K562 (cell line): ENCODE results near the gene FSTL4. TPM values are rescaled to one million over a fixed set of nuclear protein-coding genes. Genes with fewer than 3 reads are reported as not detected.

ENCODE experiments used
- ATAC-seq: fragments of 200-7000 bp; cut with Tn5 transposase; 3 replicates; pipeline ENCODE4 v1.9.1; 2020; ENCODE audit warnings: moderate library complexity
- BruUV-seq: library from RNA; stranded (reverse); fragments of 400-500 nt; replicated peaks from 2 replicates; lab custom pipeline; 2021; lab: Mats Ljungman, UMichigan
- CTCF ChIA-PET: fragments of 300-600 bp; formaldehyde crosslinking; extraction: SDS; loops from one replicate; lab custom pipeline; 2021; ENCODE audit warnings: low intra/inter-chr PET ratio; lab: Yijun Ruan, JAX
- POLR2A ChIA-PET: fragments of 300-600, 350-650 bp; sonication (Branson Sonifier 250); formaldehyde crosslinking; extraction: SDS; loops from one replicate; lab custom pipeline; 2021; ENCODE audit warnings: antibody characterized with exemption, inconsistent platforms; lab: Yijun Ruan, JAX
- DNase-seq, 4 experiments: peaks; one replicate each; pipeline versions ENCODE4 v3.0.0 to v3.0.0-alpha.2; 2011 to 2018; ENCODE audit warnings: low spot score in 3 of 4, mixed read lengths in 3 of 4; ENCODE audit errors: extremely low read depth in 1 of 4
- FAIRE-seq: peaks from 2 replicates; lab custom pipeline; 2011; peaks lifted over from hg19 to GRCh38; lab: Jason Lieb, UNC
- H2AFZ ChIP-seq: 2 replicates; pipeline ENCODE4 v1.6.0; 2011; ENCODE audit warnings: low read depth, low read length, control low read depth, inconsistent platforms
- H3K27ac ChIP-seq: fragments of 200-600 bp; 3 replicates; pipeline ENCODE4 v1.8.0; 2011; ENCODE audit warnings: low read depth, mild to moderate bottlenecking, control low read depth, inconsistent platforms, low read length, moderate library complexity, mixed read lengths; ENCODE audit errors: extremely low read depth
- H3K27me3 ChIP-seq, 2 experiments: fragments of 300-600 bp in 1 of 2; 2 replicates in 1 of 2; 3 replicates in 1 of 2; pipeline versions ENCODE4 v1.6.0 to v1.8.0; 2011; ENCODE audit warnings: inconsistent platforms in 2 of 2, low read length in 2 of 2, mild to moderate bottlenecking in 1 of 2, mixed read lengths in 1 of 2, moderate library complexity in 1 of 2; ENCODE audit not compliant: control insufficient read depth in 2 of 2, insufficient read depth in 2 of 2
- H3K36me3 ChIP-seq: fragments of 300-600 bp; 3 replicates; pipeline ENCODE4 v1.8.0; 2011; ENCODE audit warnings: mild to moderate bottlenecking, low read length, inconsistent platforms; ENCODE audit not compliant: control insufficient read depth, insufficient read depth
- H3K4me1 ChIP-seq, 2 experiments: fragments of 200-600 bp in 1 of 2; replicated peaks in 1 of 2; 2 replicates in 1 of 2; 3 replicates in 1 of 2; pipeline versions ENCODE4 v1.5.1 to v1.8.0; 2011; ENCODE audit warnings: inconsistent platforms in 2 of 2, low read length in 2 of 2, mild to moderate bottlenecking in 1 of 2, mixed read lengths in 1 of 2, moderate library complexity in 1 of 2; ENCODE audit not compliant: control insufficient read depth in 2 of 2, insufficient read depth in 2 of 2
- H3K4me2 ChIP-seq: 2 replicates; pipeline ENCODE4 v1.6.1; 2011; ENCODE audit warnings: low read length, control low read depth, inconsistent platforms, mixed read lengths; ENCODE audit not compliant: insufficient read depth
- H3K4me3 ChIP-seq: fragments of 200-600 bp; sonication (generic), shearing (Covaris generic); 2 replicates; pipeline ENCODE4 v1.5.1; 2016; ENCODE audit warnings: control low read depth, inconsistent platforms
- H3K79me2 ChIP-seq: fragments of 200-600 bp; 3 replicates; pipeline ENCODE4 v1.8.0; 2011; ENCODE audit warnings: low read length, inconsistent platforms; ENCODE audit not compliant: control insufficient read depth, insufficient read depth
- H3K9ac ChIP-seq, 2 experiments: 2 replicates each; pipeline versions ENCODE4 v1.6.0 to v1.6.1; 2011; ENCODE audit warnings: low read depth in 2 of 2, low read length in 2 of 2, control low read depth in 1 of 2, inconsistent platforms in 1 of 2, mild to moderate bottlenecking in 1 of 2, mixed read lengths in 1 of 2; ENCODE audit not compliant: insufficient read depth in 1 of 2
- H3K9me1 ChIP-seq: one replicate; pipeline ENCODE4 v1.6.0; 2011; ENCODE audit warnings: inconsistent platforms, mild to moderate bottlenecking, low read length, moderate library complexity; ENCODE audit not compliant: control insufficient read depth, insufficient read depth
- H3K9me3 ChIP-seq: replicated peaks from 2 replicates; pipeline ENCODE4 v1.5.1; 2011; ENCODE audit warnings: low read depth, low read length, inconsistent platforms; ENCODE audit not compliant: control insufficient read depth, insufficient read depth
- H4K20me1 ChIP-seq: replicated peaks from 2 replicates; pipeline ENCODE4 v1.6.1; 2011; ENCODE audit warnings: low read length, inconsistent platforms, mixed read lengths; ENCODE audit not compliant: control insufficient read depth, insufficient read depth
- CTCFL ChIP-seq: IDR thresholded peaks from 2 replicates; pipeline ENCODE4 v1.6.1; 2011; ENCODE audit warnings: borderline replicate concordance, low read depth, mild to moderate bottlenecking, moderate library complexity, low read length; ENCODE audit not compliant: insufficient read depth, poor library complexity, severe bottlenecking
- NFIX ChIP-seq: fragments of 250-450 bp; sonication (Bioruptor Pico); IDR thresholded peaks from 2 replicates; pipeline ENCODE4 v1.4.0; 2020; ENCODE audit warnings: low read depth, mild to moderate bottlenecking, moderate library complexity
- SIN3B ChIP-seq: fragments of 450-650 bp; IDR thresholded peaks from 2 replicates; pipeline ENCODE4 v1.6.1; 2017; ENCODE audit warnings: low read depth, mild to moderate bottlenecking, moderate library complexity
- WGBS: fragments of 100-300 bp; shearing (Covaris generic); methylation state at CpG from one replicate; pipeline ENCODE4 v1.1.6; 2016; ENCODE audit warnings: low coverage, mixed read lengths; ENCODE audit not compliant: insufficient coverage; ENCODE audit errors: missing lambda C conversion rate; 5-methylcytosine and 5-hydroxymethylcytosine counted together
- in situ Hi-C: fragments of 300-500 bp; cut with MboI; formaldehyde crosslinking; loops from 4 replicates; pipeline ENCODE4 v1.15.0; 2018; ENCODE audit warnings: inconsistent platforms, mixed read lengths
- intact Hi-C: fragments of 100-400 bp; cut with micrococcal nuclease; formaldehyde crosslinking; loops from 2 replicates; pipeline ENCODE4 v1.14.2; 2022
- polyA plus RNA-seq, 8 experiments: library from polyadenylated mRNA; depleted of rRNA in 4 of 8; stranded (reverse) in 5 of 8; unstranded in 3 of 8; fragments of >200 nt; fragmentation: Nextera tagmentation in 2 of 8; fragmentation: Illumina TruSeq in 1 of 8; extraction: Ambion mirVana in 2 of 8; extraction: Trizol in 1 of 8; gene quantifications; 2 replicates each; pipeline versions ENCODE4 v1.2.1 to v1.2.3, GENCODE V29; 2011 to 2014; ENCODE audit warnings: inconsistent platforms in 1 of 8, missing spikeins in 1 of 8
- total RNA-seq, 7 experiments: library from RNA; depleted of rRNA in 6 of 7; stranded (reverse); fragments of >200 nt in 6 of 7; fragmentation: Illumina TruSeq in 2 of 7; extraction: Trizol in 2 of 7; gene quantifications; 2 replicates each; pipeline versions ENCODE4 v1.2.1 to v1.2.3, GENCODE V29; 2011 to 2021; ENCODE audit warnings: low replicate concordance in 1 of 7

Gene FSTL4
- total and polyA plus RNA-seq, 9 of the 15 experiments (the other 6 are each of a cell fraction or from before 2014, with no cell fraction given) = 0.08 to 0.18 (median 0.10) TPM; not detected in 5

- CTCF ChIA-PET = no interaction called here
- H3K9ac ChIP-seq = no peak overlapping the region
- ATAC-seq (no peak), DNase-seq (no peak)
- peaks cover 18% of the 10 kb centered on the region for H4K20me1 ChIP-seq
- no peaks in the 10 kb centered on the region for H3K36me3 ChIP-seq
- no peaks in the 10 kb centered on the region for H3K79me2 ChIP-seq
- H3K9me1 ChIP-seq = no peaks in the 10 kb centered on the region
- intact Hi-C loops (no loop called here), in situ Hi-C loops (no loop called here)
- H3K4me1 ChIP-seq = peaks cover 0 to 6% of the 10 kb centered on the region in 2 experiments; a peak in 1 of 5 replicates
- no peak overlapping the region for H2AFZ ChIP-seq
- 0% methylated on average over 5 of the region's 5 CpGs for WGBS
- no peak overlapping the region for H3K4me3 ChIP-seq
- no peaks in the 10 kb centered on the region for H3K9me3 ChIP-seq
- POLR2A ChIA-PET = interaction anchor here (0.7 kb wide), 1 partner anchor 39 kb away, joined by 3 read pairs; no protein-coding TSS in a partner anchor
- H3K27ac ChIP-seq = no peak overlapping the region
- no TSS peak for BruUV-seq
- peaks cover 49 to 87% of the 10 kb centered on the region in 2 experiments for H3K27me3 ChIP-seq
- H3K4me2 ChIP-seq = no peak overlapping the region
- no peak for TF ChIP-seq SIN3B
- TF ChIP-seq CTCFL = no peak
- no peak for TF ChIP-seq NFIX (CRISPR knock-in tag)
- TF ChIP-seq, all 486 proteins: peak for 0
- FAIRE-seq = no peak
These were observed 342.6 kb downstream of the FSTL4 start for GRCh38 chr5:133269691-133270090.
